Erythroblast (primary cell): Measurements from ENCODE around the gene CBLN4.

Experiments
- DNase-seq, 2 experiments: peaks; one replicate each; lab custom pipeline; 2025; lab: John Stamatoyannopoulos, UW
- GATA1 ChIP-seq: IDR thresholded peaks from 2 replicates; pipeline ENCODE4 v1.6.1; 2011; ENCODE audit warnings: low read depth, mild to moderate bottlenecking, control low read depth, low read length, moderate library complexity
- POLR2A ChIP-seq: IDR thresholded peaks from 2 replicates; pipeline ENCODE4 v1.6.1; 2011; ENCODE audit warnings: mild to moderate bottlenecking, low read length

The CBLN4 gene

DNA sequence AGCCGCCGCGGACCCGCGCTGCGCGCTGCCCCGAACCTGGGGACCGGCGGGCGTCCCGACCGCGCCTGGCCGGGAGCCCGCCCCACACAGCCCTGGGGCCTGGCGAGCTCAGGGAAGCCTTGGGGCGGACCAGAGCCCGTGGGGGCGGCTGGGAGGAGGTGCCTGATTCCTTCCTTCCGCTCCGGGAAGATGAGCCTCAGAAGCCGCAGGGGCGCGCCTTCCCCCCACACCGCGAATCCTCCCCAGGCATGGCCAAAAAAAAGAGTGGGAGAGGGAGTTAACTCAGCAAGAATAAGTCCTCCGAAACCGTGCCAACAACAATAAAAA is at the start of gene CBLN4:
CBLN4 (minus strand) TSS at position 131 of the 327 bp plus-strand sequence. CDS start 1,348 bp downstream, outside the sequence.
- TF ChIP-seq POLR2A: no peak
- no peak for TF ChIP-seq GATA1
- DNase-seq: no peak

DNA sequence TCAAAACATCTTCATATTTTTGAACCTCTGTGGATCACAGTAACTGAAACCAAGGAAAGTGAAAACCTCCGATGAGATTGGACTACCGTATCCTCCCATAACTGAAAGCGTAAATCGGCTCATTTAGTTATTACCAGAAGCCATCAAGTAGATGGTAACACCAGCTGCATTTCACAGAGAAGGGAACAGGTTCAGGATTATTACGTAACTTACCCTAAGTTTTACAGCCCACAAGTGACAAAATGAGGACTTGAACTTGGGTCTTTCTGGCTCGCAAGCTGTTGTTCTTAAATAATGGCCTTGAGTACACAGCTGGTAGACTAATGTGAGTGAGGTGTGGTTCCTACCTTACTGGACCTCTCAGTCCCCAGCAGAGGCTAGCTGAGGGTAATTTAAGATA is 37.9 kb upstream of the CBLN4 start:
- no peak for DNase-seq
- TF ChIP-seq POLR2A (no peak), GATA1 (no peak)

DNA sequence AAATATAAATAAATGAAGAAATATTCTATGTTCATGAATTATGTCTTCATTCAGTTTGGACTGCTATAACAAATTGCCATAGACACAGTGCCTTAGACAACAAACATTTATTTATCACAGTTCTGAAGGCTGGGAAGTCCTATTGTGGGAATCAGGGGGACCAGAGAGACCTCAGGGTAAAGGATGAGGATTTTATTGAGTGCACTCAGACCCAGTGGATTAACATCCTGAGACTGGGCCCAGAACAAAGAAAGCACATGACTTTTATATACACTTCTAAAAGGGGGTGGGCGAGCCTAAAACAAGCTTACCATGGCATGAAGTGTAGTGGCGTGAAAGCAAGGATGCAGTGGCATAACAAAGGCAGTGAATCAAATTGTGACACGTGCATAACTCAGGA is 26.9 kb upstream of the CBLN4 start:
- TF ChIP-seq POLR2A: no peak
- peak; percentile 26 to 49 for DNase-seq

GRCh38 chr20:56018716-56019115 is 13.4 kb upstream of the CBLN4 start:
- TF ChIP-seq POLR2A (no peak), GATA1 (no peak)
- no peak for DNase-seq

DNA sequence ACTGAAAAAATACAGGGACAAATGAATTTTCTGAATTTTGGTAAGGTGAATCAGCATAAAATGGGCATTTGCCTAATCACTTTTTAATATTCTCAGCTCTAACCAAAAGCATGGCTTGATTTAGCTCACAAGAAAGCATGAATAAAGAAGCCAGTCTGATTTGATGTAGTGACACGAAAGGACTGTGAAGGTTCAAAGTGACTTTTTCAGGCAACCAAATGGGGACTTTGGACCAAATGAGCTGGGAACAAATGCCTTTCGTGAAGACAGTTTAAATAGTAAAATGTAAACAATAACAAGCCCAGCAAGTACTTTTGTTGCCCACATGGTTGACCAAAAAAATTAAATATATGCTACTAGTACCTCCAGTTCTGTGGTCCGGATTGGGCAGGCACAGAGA is 12.9 kb upstream of the CBLN4 start:
- no peak for DNase-seq
- no peak for TF ChIP-seq POLR2A
- no peak for TF ChIP-seq GATA1

DNA sequence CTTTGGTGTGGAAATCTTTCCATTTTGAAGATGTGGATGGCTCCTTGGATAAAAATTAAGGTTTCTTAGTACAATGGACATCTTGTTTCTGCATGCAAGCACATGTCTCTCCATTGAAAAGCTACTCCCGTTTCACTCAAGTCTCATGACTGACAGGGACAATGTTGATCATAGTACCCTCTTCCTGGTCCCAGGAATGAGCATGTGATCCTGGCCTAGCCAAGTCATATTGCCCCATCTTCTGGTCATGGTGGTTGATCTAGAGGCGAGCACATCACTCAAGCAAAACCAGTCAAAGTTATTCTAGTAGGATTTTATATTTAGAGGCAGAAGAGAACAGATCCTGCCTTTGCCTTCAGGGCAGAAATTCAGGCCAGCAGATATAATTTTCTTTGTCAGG is 12.2 kb upstream of the CBLN4 start:
- TF ChIP-seq GATA1 (no peak), POLR2A (no peak)
- no peak for DNase-seq

DNA sequence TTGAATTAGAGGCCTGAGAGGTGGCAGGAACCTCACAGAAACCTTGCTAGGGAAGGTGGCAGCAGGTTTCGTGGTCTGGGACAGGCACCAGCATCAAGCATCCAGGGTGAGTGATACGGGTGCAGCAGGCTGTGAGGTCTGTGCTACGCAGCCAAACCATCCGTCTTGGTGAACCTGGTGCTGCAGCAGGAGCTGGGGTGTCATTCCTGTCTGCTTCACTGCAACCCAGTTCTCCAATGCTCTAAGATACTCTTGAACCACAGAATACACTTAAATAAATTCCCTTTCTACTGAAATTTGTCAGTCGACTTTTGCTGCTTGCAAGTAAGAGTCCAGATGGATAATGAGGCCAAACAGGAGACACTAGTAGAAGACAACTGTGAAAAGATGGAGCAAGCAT is 9.7 kb upstream of the CBLN4 start:
- TF ChIP-seq POLR2A (no peak), GATA1 (no peak)
- no peak for DNase-seq

- no peak for DNase-seq
- TF ChIP-seq GATA1 (no peak), POLR2A (no peak)
These were observed 8.8 kb upstream of the CBLN4 start for GRCh38 chr20:56014151-56014550.

GRCh38 chr20:56004611-56005388 is 519 bp downstream of the CBLN4 start:
- TF ChIP-seq POLR2A: no peak
- no peak for TF ChIP-seq GATA1
- no peak for DNase-seq

DNA sequence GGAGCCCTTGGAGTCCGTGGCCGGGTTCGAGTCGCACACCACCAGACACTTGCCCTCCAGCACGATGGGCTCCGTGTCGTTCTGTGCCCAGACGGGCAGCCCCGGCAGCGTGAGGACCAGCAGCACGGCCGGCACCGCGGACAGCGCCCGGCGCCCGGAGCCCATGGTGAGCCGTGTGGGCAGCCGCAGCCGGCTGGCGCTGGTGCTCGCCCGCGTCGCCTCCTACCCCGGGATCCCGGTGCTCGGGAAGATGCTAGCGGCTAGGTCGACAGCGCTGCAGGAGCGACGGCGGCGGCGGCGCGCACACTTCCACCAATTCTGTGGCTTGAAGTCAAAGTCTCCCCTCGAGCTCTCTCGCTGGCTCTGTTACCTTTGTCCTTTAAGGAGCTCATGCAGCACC is 1.3 kb downstream of the CBLN4 start:
- no peak for DNase-seq
- TF ChIP-seq POLR2A (no peak), GATA1 (no peak)

GRCh38 chr20:56002908-56003800 is 2.2 kb downstream of the CBLN4 start:
- TF ChIP-seq GATA1 (no peak), POLR2A (no peak)
- no peak for DNase-seq

- no peak for TF ChIP-seq GATA1
- no peak for TF ChIP-seq POLR2A
- no peak for DNase-seq
These were observed 3.4 kb downstream of the CBLN4 start for GRCh38 chr20:56001890-56002289.

DNA sequence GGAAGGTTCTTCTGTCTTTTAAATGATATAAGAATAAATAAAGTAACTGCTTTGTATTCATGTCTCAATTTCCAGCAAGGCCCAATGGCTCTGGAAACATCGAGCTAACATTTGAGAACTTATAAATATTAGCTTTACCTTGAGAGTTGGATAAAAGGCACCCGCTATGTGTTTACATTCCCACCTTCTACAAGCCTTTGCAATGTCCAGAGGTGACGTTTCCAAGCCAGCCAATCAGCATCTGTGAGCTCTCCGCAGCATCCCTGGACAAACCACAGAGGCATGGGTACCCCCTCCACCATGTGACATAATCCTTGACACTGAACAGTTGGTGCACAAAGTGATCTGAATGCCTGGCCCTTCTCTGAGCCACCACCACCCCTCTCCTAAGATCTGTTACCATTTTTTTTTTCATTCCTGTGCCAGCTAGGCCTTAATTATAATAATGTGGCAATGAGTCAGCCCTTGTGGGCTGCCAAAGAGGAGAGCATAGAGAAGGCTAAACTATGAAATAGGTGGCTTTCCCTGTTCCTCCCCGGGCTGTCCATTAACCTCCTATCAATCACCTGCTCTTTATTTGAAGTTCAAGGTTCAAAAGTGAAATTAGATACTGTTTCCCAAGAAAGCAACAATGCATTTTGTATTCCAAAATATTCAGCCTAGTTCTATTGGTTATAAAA is 4.1 kb downstream of the CBLN4 start:
- TF ChIP-seq POLR2A (no peak), GATA1 (no peak)
- DNase-seq: no peak

- no peak for DNase-seq
- TF ChIP-seq GATA1 (no peak), POLR2A (no peak)
These were observed 26.8 kb downstream of the CBLN4 start for GRCh38 chr20:55978550-55978949.
